ENCODE data around the gene KPNB1.
"Not testable (repeated sequence)": the region's sequence is repeated elsewhere in the genome, so short reads cannot be mapped to it uniquely, and the experiment has no call there.

KPNB1 gene

GRCh38 chr17:47682727-47683126 is 33.0 kb downstream of the KPNB1 start:
- DNase-seq = not testable (repeated sequence)

GRCh38 chr17:47684025-47684424 is 34.3 kb downstream of the KPNB1 start:
- no peak for DNase-seq

GRCh38 chr17:47684535-47685193 is 34.9 kb downstream of the KPNB1 start:
- no peak for DNase-seq

GRCh38 chr17:47685556-47686275 is 36.0 kb downstream of the KPNB1 start:
- DNase-seq = no peak

GRCh38 chr17:47686276-47686635 is 36.5 kb downstream of the KPNB1 start:
- DNase-seq = no peak

- DNase-seq = no peak
Measured at GRCh38 chr17:47686664-47687327, 37.1 kb downstream of the KPNB1 start.

- DNase-seq = no peak
Measured at GRCh38 chr17:47687328-47687690, 37.6 kb downstream of the KPNB1 start.

- DNase-seq = no peak
Measured at GRCh38 chr17:47687748-47688147, 38.0 kb downstream of the KPNB1 start.

- DNase-seq = peak; percentile 70
Measured at GRCh38 chr17:47690121-47690520, 40.4 kb downstream of the KPNB1 start.

GRCh38 chr17:47692137-47692894 is 42.6 kb downstream of the KPNB1 start:
- DNase-seq = no peak

GRCh38 chr17:47692895-47693730 is 43.4 kb downstream of the KPNB1 start:
- DNase-seq = no peak

GRCh38 chr17:47693731-47694580 is 44.2 kb downstream of the KPNB1 start, which contains the start of gene TBKBP1:
TBKBP1 (plus strand) TSS chr17:47694161; CDS start chr17:47696113, 1,952 bp downstream.
- DNase-seq = peak; percentile 52

- peak; percentile 60 for DNase-seq
Measured at GRCh38 chr17:47694581-47695428, 45.1 kb downstream of the KPNB1 start.

- DNase-seq = no peak
Measured at GRCh38 chr17:47695429-47696376, 46.0 kb downstream of the KPNB1 start.

- no peak for DNase-seq
Measured at GRCh38 chr17:47696717-47697642, 47.3 kb downstream of the KPNB1 start.

- DNase-seq = no peak
Measured at GRCh38 chr17:47697906-47698711, 48.4 kb downstream of the KPNB1 start.
